SK-N-SH (cell line): ENCODE data around the gene GYPA. TPM values are rescaled to one million over a fixed set of nuclear protein-coding genes. Genes with fewer than 3 reads are reported as not detected.

Experiments used
- CTCF ChIA-PET: fragments of 300-600, 350-600 bp; formaldehyde crosslinking; extraction: SDS; loops from one replicate; lab custom pipeline; 2021; lab: Yijun Ruan, JAX
- POLR2A ChIA-PET: fragments of 350-600 bp; sonication (Branson Sonifier 250); formaldehyde crosslinking; extraction: SDS; loops from one replicate; lab custom pipeline; 2020; ENCODE audit warnings: antibody characterized with exemption, inconsistent platforms; lab: Yijun Ruan, JAX
- DNase-seq: peaks from one replicate; pipeline ENCODE4 v3.0.0; 2012
- H2AFZ ChIP-seq: fragments of 200-600 bp; sonication (generic); 2 replicates; pipeline ENCODE4 v1.8.1; 2016; ENCODE audit warnings: antibody characterized with exemption, mild to moderate bottlenecking, low read depth
- H3F3A ChIP-seq: fragments of 200-600 bp; sonication (generic); replicated peaks from 2 replicates; pipeline ENCODE3; 2016; ENCODE audit warnings: antibody characterized with exemption, mild to moderate bottlenecking; ENCODE audit not compliant: insufficient read depth
- H3K27ac ChIP-seq, 2 experiments: fragments of 200-500 bp in 1 of 2; fragments of 200-600 bp in 1 of 2; sonication (Bioruptor generic) in 1 of 2; sonication (generic), shearing (Covaris generic) in 1 of 2; 2 replicates each; pipeline versions ENCODE4 v1.5.1 to v1.6.1; 2014 to 2016; ENCODE audit warnings: low read depth in 2 of 2, inconsistent platforms in 1 of 2, low read length in 1 of 2, mild to moderate bottlenecking in 1 of 2, mixed read lengths in 1 of 2
- H3K27me3 ChIP-seq: fragments of 200-600 bp; sonication (generic), shearing (Covaris generic); 2 replicates; pipeline ENCODE4 v1.6.1; 2016; ENCODE audit warnings: mixed run types; ENCODE audit not compliant: insufficient read depth
- H3K36me3 ChIP-seq, 2 experiments: fragments of 200-500 bp in 1 of 2; fragments of 200-600 bp in 1 of 2; sonication (Bioruptor generic) in 1 of 2; sonication (generic) in 1 of 2; replicated peaks in 1 of 2; 2 replicates each; pipeline versions ENCODE3 to v1.5.1; 2014 to 2016; ENCODE audit warnings: low read length in 1 of 2, mild to moderate bottlenecking in 1 of 2; ENCODE audit not compliant: insufficient read depth in 2 of 2, control insufficient read depth in 1 of 2
- H3K4me1 ChIP-seq, 2 experiments: fragments of 200-500 bp in 1 of 2; fragments of 200-600 bp in 1 of 2; sonication (Bioruptor generic) in 1 of 2; sonication (generic), shearing (Covaris generic) in 1 of 2; 2 replicates each; pipeline versions ENCODE4 v1.5.1 to v1.6.1; 2014 to 2016; ENCODE audit warnings: low read depth in 1 of 2, low read length in 1 of 2, mixed run types in 1 of 2; ENCODE audit not compliant: insufficient read depth in 2 of 2, control insufficient read depth in 1 of 2
- H3K4me2 ChIP-seq: fragments of 200-600 bp; sonication (generic), shearing (Covaris generic); 2 replicates; pipeline ENCODE4 v1.6.1; 2017; ENCODE audit warnings: mixed run types
- H3K4me3 ChIP-seq, 2 experiments: fragments of 200-500 bp in 1 of 2; fragments of 200-600 bp in 1 of 2; sonication (Bioruptor generic) in 1 of 2; sonication (generic), shearing (Covaris generic) in 1 of 2; 2 replicates each; pipeline versions ENCODE4 v1.5.1 to v1.8.1; 2014 to 2016; ENCODE audit warnings: low read depth in 2 of 2, inconsistent platforms in 1 of 2, low read length in 1 of 2, mild to moderate bottlenecking in 1 of 2, mixed read lengths in 1 of 2, moderate library complexity in 1 of 2
- H3K79me2 ChIP-seq: fragments of 200-600 bp; sonication (generic); 2 replicates; pipeline ENCODE4 v1.8.1; 2017; ENCODE audit warnings: mild to moderate bottlenecking; ENCODE audit not compliant: insufficient read depth
- H3K9ac ChIP-seq: fragments of 200-600 bp; sonication (generic); 2 replicates; pipeline ENCODE4 v1.6.1; 2017; ENCODE audit warnings: mixed run types
- H3K9me2 ChIP-seq: fragments of 200-600 bp; sonication (generic); 2 replicates; pipeline ENCODE4 v1.6.1; 2017; ENCODE audit warnings: mixed run types
- H3K9me3 ChIP-seq: fragments of 200-600 bp; sonication (generic); 2 replicates; pipeline ENCODE4 v1.6.1; 2017; ENCODE audit warnings: mixed run types, mild to moderate bottlenecking, moderate library complexity
- H4K20me1 ChIP-seq: fragments of 200-600 bp; sonication (generic); 2 replicates; pipeline ENCODE4 v1.6.1; 2017; ENCODE audit warnings: mild to moderate bottlenecking, mixed run types; ENCODE audit not compliant: insufficient read depth
- CHD2 ChIP-seq: fragments of 150-350 bp; IDR thresholded peaks from 2 replicates; pipeline ENCODE4 v1.6.1; 2018; ENCODE audit warnings: low read length; ENCODE audit not compliant: partially characterized antibody
- ELF1 ChIP-seq: IDR thresholded peaks from 2 replicates; pipeline ENCODE4 v1.4.0; 2012
- EP300 ChIP-seq, 2 experiments: IDR thresholded peaks; 2 replicates each; pipeline versions ENCODE4 v1.4.0 to v1.6.1; 2012; ENCODE audit warnings: borderline replicate concordance in 1 of 2, low read depth in 1 of 2, low read length in 1 of 2
- EZH2phosphoT487 ChIP-seq: fragments of 200-600 bp; sonication (generic); IDR thresholded peaks from 2 replicates; pipeline ENCODE4 v1.6.1; 2017; ENCODE audit warnings: low read depth, mixed run types, mild to moderate bottlenecking, antibody characterized with exemption, moderate library complexity, borderline replicate concordance
- FOSL2 ChIP-seq: IDR thresholded peaks from 2 replicates; pipeline ENCODE4 v1.4.0; 2012; ENCODE audit warnings: low read depth, mild to moderate bottlenecking, moderate library complexity, borderline replicate concordance
- FOXJ3 ChIP-seq: sonication (generic); formaldehyde crosslinking; IDR thresholded peaks from 2 replicates; pipeline ENCODE4 v1.5.1; 2020; ENCODE audit warnings: mild to moderate bottlenecking, missing genetic modification reagents
- GABPA ChIP-seq: IDR thresholded peaks from 2 replicates; pipeline ENCODE4 v1.4.0; 2012; ENCODE audit warnings: low read depth, mild to moderate bottlenecking
- JUND ChIP-seq: IDR thresholded peaks from 2 replicates; pipeline ENCODE4 v1.4.0; 2012
- MEF2A ChIP-seq: IDR thresholded peaks from 2 replicates; pipeline ENCODE4 v1.4.0; 2012; ENCODE audit warnings: low read depth, borderline replicate concordance
- MXI1 ChIP-seq: IDR thresholded peaks from 2 replicates; pipeline ENCODE4 v1.6.1; 2012; ENCODE audit warnings: mild to moderate bottlenecking, low read depth, low read length, improper control_type of control experiment
- NFIC ChIP-seq: IDR thresholded peaks from 2 replicates; pipeline ENCODE4 v1.4.0; 2012; ENCODE audit warnings: borderline replicate concordance
- POLR2AphosphoS5 ChIP-seq: IDR thresholded peaks from 2 replicates; pipeline ENCODE4 v1.6.1; 2012; ENCODE audit warnings: low read depth, low read length
- RAD21 ChIP-seq: IDR thresholded peaks from 2 replicates; pipeline ENCODE4 v1.6.1; 2012; ENCODE audit warnings: mild to moderate bottlenecking, low read length
- RXRA ChIP-seq: IDR thresholded peaks from 2 replicates; pipeline ENCODE4 v1.4.0; 2012; ENCODE audit warnings: low read depth, mild to moderate bottlenecking, borderline replicate concordance
- SIN3A ChIP-seq: IDR thresholded peaks from 2 replicates; pipeline ENCODE4 v1.6.1; 2012; ENCODE audit warnings: low read depth, mild to moderate bottlenecking, low read length, moderate library complexity, borderline replicate concordance
- TCF12 ChIP-seq: IDR thresholded peaks from 2 replicates; pipeline ENCODE4 v1.4.0; 2012
- WGBS: methylation state at CpG from one replicate; pipeline ENCODE4 v1.1.6; 2017; ENCODE audit warnings: low lambda C conversion rate; 5-methylcytosine and 5-hydroxymethylcytosine counted together
- polyA plus RNA-seq, 3 experiments: library from polyadenylated mRNA; depleted of rRNA; stranded (reverse); fragments of >200 nt; gene quantifications; 2 replicates each; pipeline ENCODE4 v1.2.3, GENCODE V29; 2012
- TF ChIP-seq, protein P1 (sequence below): fragments of 150-350 bp; IDR thresholded peaks from 2 replicates; pipeline ENCODE4 v1.6.1; 2016; ENCODE audit warnings: mild to moderate bottlenecking, low read depth, low read length
- TF ChIP-seq, protein P2 (sequence below): IDR thresholded peaks from 2 replicates; pipeline ENCODE4 v1.4.0; 2012; ENCODE audit warnings: low read depth, borderline replicate concordance
- TF ChIP-seq, protein P3 (sequence below): IDR thresholded peaks from 2 replicates; pipeline ENCODE4 v1.6.1; 2012; ENCODE audit warnings: mild to moderate bottlenecking, low read depth, low read length, moderate library complexity
- TF ChIP-seq, protein P4 (sequence below): fragments of 200-600 bp; sonication (generic); IDR thresholded peaks from 2 replicates; pipeline ENCODE4 v1.6.1; 2017; ENCODE audit warnings: antibody characterized with exemption, mild to moderate bottlenecking, moderate library complexity
- TF ChIP-seq, protein P5 (sequence below): fragments of 150-350 bp; IDR thresholded peaks from 2 replicates; pipeline ENCODE4 v1.6.1; 2017; ENCODE audit warnings: antibody characterized with exemption, low read length, low read depth, borderline replicate concordance

Gene GYPA
- polyA plus RNA-seq, 1 of the 3 experiments (the other 2 are of a cell fraction), result not detected

DNA sequence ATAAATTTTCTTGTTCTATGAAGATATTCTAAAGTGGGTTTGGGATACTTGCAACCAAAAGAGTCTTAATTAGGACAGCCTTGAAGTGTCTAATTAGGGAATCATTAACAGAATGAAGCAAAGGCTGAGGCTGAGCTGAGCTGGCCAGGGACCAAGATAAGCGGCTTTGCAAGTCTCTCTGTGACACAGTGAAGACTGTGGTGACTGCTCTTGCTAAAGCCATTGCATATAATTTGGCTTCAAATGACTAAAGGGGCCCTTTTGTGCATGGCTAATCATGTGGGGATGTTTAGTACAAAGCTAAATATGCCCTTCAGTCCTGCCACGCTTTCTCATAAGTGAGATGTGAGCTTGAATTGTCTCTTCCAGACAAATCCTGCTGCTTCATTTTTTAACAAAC, 31.2 kb upstream of the GYPA start (continued):
- TF ChIP-seq, protein P1, sequence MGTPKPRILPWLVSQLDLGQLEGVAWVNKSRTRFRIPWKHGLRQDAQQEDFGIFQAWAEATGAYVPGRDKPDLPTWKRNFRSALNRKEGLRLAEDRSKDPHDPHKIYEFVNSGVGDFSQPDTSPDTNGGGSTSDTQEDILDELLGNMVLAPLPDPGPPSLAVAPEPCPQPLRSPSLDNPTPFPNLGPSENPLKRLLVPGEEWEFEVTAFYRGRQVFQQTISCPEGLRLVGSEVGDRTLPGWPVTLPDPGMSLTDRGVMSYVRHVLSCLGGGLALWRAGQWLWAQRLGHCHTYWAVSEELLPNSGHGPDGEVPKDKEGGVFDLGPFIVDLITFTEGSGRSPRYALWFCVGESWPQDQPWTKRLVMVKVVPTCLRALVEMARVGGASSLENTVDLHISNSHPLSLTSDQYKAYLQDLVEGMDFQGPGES, result no peak
- no peak for TF ChIP-seq RXRA
- TF ChIP-seq EP300 (IDR thresholded peaks at IDR 0.05; ENCODE audit: borderline replicate concordance in 1 of 2, low read depth in 1 of 2, low read length in 1 of 2), result no peak
- no peak for TF ChIP-seq TCF12
- TF ChIP-seq, all 33 proteins: peak for 0

DNA sequence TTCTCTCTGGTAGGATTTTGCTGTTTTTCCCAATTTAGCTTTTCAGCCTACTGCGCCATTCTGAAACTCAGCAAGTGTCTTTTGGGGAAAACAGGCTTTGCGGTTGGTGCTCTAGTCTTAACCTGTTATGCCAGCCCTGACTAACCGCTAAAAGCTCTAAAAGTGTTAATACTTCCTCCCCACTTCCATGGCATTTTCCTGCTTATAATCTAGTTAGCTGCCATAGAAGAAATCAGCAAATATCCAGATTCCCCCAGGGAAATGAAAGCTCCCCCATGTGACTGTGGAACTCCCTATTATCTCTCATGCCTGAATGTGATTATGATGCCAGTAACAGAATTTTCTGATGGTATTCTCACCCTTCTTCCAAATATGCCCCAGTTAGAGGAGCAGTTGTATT, 28.7 kb upstream of the GYPA start:
- POLR2A ChIA-PET, result no interaction called here
- Histone ChIP-seq H3K4me2 (no peak overlapping the region), H3K27ac (no peak overlapping the region), H3K4me3 (no peak overlapping the region), H3K36me3 (no peaks in the 10 kb centered on the region), H3K9ac (no peak overlapping the region), H3K79me2 (no peaks in the 10 kb centered on the region), H3K4me1 (no peaks in the 10 kb centered on the region), H3F3A (no peaks in the 10 kb centered on the region), H3K9me3 (peaks cover 7% of the 10 kb centered on the region), H4K20me1 (no peaks in the 10 kb centered on the region), H3K27me3 (no peaks in the 10 kb centered on the region; the same call in 1 of the 2 replicates), H2AFZ (no peak overlapping the region), H3K9me2 (no peaks in the 10 kb centered on the region)
- CTCF ChIA-PET, result interaction anchor here (1.1 kb wide), 1 partner anchor 18 kb away, joined by 3 read pairs; no protein-coding TSS in a partner anchor
- DNase-seq, result no peak
- 6% methylated on average over 3 of the region's 3 CpGs for WGBS
- TF ChIP-seq FOXJ3 (CRISPR knock-in tag) (no peak), SIN3A (no peak), GABPA (no peak), FOSL2 (no peak), NFIC (no peak), MXI1 (no peak), JUND (no peak), TCF12 (no peak), RAD21 (no peak), ELF1 (no peak), POLR2AphosphoS5 (no peak), EZH2phosphoT487 (no peak), CHD2 (no peak), MEF2A (no peak)
- TF ChIP-seq, protein P1, result no peak
- TF ChIP-seq, protein P2, sequence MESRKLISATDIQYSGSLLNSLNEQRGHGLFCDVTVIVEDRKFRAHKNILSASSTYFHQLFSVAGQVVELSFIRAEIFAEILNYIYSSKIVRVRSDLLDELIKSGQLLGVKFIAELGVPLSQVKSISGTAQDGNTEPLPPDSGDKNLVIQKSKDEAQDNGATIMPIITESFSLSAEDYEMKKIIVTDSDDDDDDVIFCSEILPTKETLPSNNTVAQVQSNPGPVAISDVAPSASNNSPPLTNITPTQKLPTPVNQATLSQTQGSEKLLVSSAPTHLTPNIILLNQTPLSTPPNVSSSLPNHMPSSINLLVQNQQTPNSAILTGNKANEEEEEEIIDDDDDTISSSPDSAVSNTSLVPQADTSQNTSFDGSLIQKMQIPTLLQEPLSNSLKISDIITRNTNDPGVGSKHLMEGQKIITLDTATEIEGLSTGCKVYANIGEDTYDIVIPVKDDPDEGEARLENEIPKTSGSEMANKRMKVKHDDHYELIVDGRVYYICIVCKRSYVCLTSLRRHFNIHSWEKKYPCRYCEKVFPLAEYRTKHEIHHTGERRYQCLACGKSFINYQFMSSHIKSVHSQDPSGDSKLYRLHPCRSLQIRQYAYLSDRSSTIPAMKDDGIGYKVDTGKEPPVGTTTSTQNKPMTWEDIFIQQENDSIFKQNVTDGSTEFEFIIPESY, result no peak
- TF ChIP-seq, protein P3, sequence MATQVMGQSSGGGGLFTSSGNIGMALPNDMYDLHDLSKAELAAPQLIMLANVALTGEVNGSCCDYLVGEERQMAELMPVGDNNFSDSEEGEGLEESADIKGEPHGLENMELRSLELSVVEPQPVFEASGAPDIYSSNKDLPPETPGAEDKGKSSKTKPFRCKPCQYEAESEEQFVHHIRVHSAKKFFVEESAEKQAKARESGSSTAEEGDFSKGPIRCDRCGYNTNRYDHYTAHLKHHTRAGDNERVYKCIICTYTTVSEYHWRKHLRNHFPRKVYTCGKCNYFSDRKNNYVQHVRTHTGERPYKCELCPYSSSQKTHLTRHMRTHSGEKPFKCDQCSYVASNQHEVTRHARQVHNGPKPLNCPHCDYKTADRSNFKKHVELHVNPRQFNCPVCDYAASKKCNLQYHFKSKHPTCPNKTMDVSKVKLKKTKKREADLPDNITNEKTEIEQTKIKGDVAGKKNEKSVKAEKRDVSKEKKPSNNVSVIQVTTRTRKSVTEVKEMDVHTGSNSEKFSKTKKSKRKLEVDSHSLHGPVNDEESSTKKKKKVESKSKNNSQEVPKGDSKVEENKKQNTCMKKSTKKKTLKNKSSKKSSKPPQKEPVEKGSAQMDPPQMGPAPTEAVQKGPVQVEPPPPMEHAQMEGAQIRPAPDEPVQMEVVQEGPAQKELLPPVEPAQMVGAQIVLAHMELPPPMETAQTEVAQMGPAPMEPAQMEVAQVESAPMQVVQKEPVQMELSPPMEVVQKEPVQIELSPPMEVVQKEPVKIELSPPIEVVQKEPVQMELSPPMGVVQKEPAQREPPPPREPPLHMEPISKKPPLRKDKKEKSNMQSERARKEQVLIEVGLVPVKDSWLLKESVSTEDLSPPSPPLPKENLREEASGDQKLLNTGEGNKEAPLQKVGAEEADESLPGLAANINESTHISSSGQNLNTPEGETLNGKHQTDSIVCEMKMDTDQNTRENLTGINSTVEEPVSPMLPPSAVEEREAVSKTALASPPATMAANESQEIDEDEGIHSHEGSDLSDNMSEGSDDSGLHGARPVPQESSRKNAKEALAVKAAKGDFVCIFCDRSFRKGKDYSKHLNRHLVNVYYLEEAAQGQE, result no peak
- TF ChIP-seq, protein P4, sequence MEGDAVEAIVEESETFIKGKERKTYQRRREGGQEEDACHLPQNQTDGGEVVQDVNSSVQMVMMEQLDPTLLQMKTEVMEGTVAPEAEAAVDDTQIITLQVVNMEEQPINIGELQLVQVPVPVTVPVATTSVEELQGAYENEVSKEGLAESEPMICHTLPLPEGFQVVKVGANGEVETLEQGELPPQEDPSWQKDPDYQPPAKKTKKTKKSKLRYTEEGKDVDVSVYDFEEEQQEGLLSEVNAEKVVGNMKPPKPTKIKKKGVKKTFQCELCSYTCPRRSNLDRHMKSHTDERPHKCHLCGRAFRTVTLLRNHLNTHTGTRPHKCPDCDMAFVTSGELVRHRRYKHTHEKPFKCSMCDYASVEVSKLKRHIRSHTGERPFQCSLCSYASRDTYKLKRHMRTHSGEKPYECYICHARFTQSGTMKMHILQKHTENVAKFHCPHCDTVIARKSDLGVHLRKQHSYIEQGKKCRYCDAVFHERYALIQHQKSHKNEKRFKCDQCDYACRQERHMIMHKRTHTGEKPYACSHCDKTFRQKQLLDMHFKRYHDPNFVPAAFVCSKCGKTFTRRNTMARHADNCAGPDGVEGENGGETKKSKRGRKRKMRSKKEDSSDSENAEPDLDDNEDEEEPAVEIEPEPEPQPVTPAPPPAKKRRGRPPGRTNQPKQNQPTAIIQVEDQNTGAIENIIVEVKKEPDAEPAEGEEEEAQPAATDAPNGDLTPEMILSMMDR, result no peak
- TF ChIP-seq, protein P5, sequence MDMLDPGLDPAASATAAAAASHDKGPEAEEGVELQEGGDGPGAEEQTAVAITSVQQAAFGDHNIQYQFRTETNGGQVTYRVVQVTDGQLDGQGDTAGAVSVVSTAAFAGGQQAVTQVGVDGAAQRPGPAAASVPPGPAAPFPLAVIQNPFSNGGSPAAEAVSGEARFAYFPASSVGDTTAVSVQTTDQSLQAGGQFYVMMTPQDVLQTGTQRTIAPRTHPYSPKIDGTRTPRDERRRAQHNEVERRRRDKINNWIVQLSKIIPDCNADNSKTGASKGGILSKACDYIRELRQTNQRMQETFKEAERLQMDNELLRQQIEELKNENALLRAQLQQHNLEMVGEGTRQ, result no peak
